ENCODE measurements around the gene C2orf81. TPM values are rescaled to one million over a fixed set of nuclear protein-coding genes. Genes with fewer than 3 reads are reported as not detected.
A peak's percentile ranks its signal among the peaks of the same experiment; 100 is the strongest.
"Not testable (repeated sequence)": the region's sequence is repeated elsewhere in the genome, so short reads cannot be mapped to it uniquely, and the experiment has no call there.

C2orf81 gene
- 0.52 TPM for total RNA-seq

- H3K4me3 ChIP-seq (ENCODE audit: low read length in 3 of 3) = peak within 1 kb of the TSS; percentile 69 to 81 (median 77)
- peaks cover 8 to 28% (median 19%) of the 10 kb centered on the region in 3 donors for H3K27me3 ChIP-seq (ENCODE audit: control insufficient read depth in 3 of 3, insufficient read depth in 3 of 3, low read length in 3 of 3)
- peak within 1 kb of the TSS; percentile 42 to 70 (median 61) for H3K9ac ChIP-seq (ENCODE audit: low read depth in 1 of 3, low read length in 3 of 3)
- no peak within 1 kb of the TSS for H3K27ac ChIP-seq (ENCODE audit: low read depth, low read length)
- peaks cover 15 to 17% (median 17%) of the 10 kb centered on the region in 3 donors for H3K4me1 ChIP-seq (ENCODE audit: control insufficient read depth in 3 of 3, insufficient read depth in 3 of 3, low read length in 3 of 3)
- no peaks in the 10 kb centered on the region for H3K9me3 ChIP-seq (ENCODE audit: control insufficient read depth in 3 of 3, low read length in 3 of 3)
- H3K36me3 ChIP-seq (ENCODE audit: control insufficient read depth in 3 of 3, insufficient read depth in 3 of 3, low read length in 3 of 3) = peaks cover 0 to 5% (median 3%) of the 10 kb centered on the region in 3 donors
Measured at GRCh38 chr2:74421221-74421870, at the start of gene C2orf81, which contains the start of gene WDR54. Gene C2orf81, minus strand, starts transcription at chr2:74421619. Its CDS starts 59 bp downstream, at chr2:74421560. Gene WDR54, plus strand, starts transcription at chr2:74421730. Its CDS starts 424 bp downstream, at chr2:74422154.

- H3K27me3 ChIP-seq (ENCODE audit: control insufficient read depth in 3 of 3, insufficient read depth in 3 of 3, low read length in 3 of 3); H3K27ac ChIP-seq (ENCODE audit: low read depth, low read length): not testable (repeated sequence)
- H3K4me3 ChIP-seq (ENCODE audit: low read length in 3 of 3) = peak overlapping the region in 1 of 3 donors; percentile 35
Measured at GRCh38 chr2:74470742-74471141, 49.3 kb upstream of the C2orf81 start.

GRCh38 chr2:74464406-74464805 lies 43.0 kb upstream of the C2orf81 start:
- H3K36me3 ChIP-seq (ENCODE audit: control insufficient read depth in 3 of 3, insufficient read depth in 3 of 3, low read length in 3 of 3) = peaks cover 17 to 22% (median 22%) of the 10 kb centered on the region in 3 donors
- no peaks in the 10 kb centered on the region for H3K9me3 ChIP-seq (ENCODE audit: control insufficient read depth in 3 of 3, low read length in 3 of 3)
- H3K27me3 ChIP-seq (ENCODE audit: control insufficient read depth in 3 of 3, insufficient read depth in 3 of 3, low read length in 3 of 3) = no peaks in the 10 kb centered on the region
- peak overlapping the region; percentile 81 to 91 (median 87) for H3K4me3 ChIP-seq (ENCODE audit: low read length in 3 of 3)
- H3K27ac ChIP-seq (ENCODE audit: low read depth, low read length) = peak overlapping the region; percentile 70
- H3K9ac ChIP-seq (ENCODE audit: low read depth in 1 of 3, low read length in 3 of 3) = peak overlapping the region; percentile 88 to 93 (median 91)
- H3K4me1 ChIP-seq (ENCODE audit: control insufficient read depth in 3 of 3, insufficient read depth in 3 of 3, low read length in 3 of 3) = peaks cover 10 to 19% (median 14%) of the 10 kb centered on the region in 3 donors

More at GRCh38 chr2:74470742-74471141, 49.3 kb upstream of the C2orf81 start:
- not testable (repeated sequence) for H3K9me3 ChIP-seq (ENCODE audit: control insufficient read depth in 3 of 3, low read length in 3 of 3); H3K9ac ChIP-seq (ENCODE audit: low read depth in 1 of 3, low read length in 3 of 3)
- Histone ChIP-seq H3K36me3 (ENCODE audit: control insufficient read depth in 3 of 3, insufficient read depth in 3 of 3, low read length in 3 of 3) (peaks cover 11 to 19% (median 15%) of the 10 kb centered on the region in 3 donors), H3K4me1 (ENCODE audit: control insufficient read depth in 3 of 3, insufficient read depth in 3 of 3, low read length in 3 of 3) (peaks cover 23 to 34% (median 31%) of the 10 kb centered on the region in 3 donors)

GRCh38 chr2:74462786-74463105 lies 41.3 kb upstream of the C2orf81 start:
- H3K9me3 ChIP-seq (ENCODE audit: control insufficient read depth in 3 of 3, low read length in 3 of 3) = no peaks in the 10 kb centered on the region
- peaks cover 17 to 22% (median 22%) of the 10 kb centered on the region in 3 donors for H3K36me3 ChIP-seq (ENCODE audit: control insufficient read depth in 3 of 3, insufficient read depth in 3 of 3, low read length in 3 of 3)
- H3K4me3 ChIP-seq (ENCODE audit: low read length in 3 of 3) = no peak overlapping the region
- H3K27me3 ChIP-seq (ENCODE audit: control insufficient read depth in 3 of 3, insufficient read depth in 3 of 3, low read length in 3 of 3) = no peaks in the 10 kb centered on the region
- H3K4me1 ChIP-seq (ENCODE audit: control insufficient read depth in 3 of 3, insufficient read depth in 3 of 3, low read length in 3 of 3) = peaks cover 15 to 30% (median 22%) of the 10 kb centered on the region in 3 donors
- no peak overlapping the region for H3K27ac ChIP-seq (ENCODE audit: low read depth, low read length)
- H3K9ac ChIP-seq (ENCODE audit: low read depth in 1 of 3, low read length in 3 of 3) = no peak overlapping the region

- peaks cover 17 to 22% (median 22%) of the 10 kb centered on the region in 3 donors for H3K36me3 ChIP-seq (ENCODE audit: control insufficient read depth in 3 of 3, insufficient read depth in 3 of 3, low read length in 3 of 3)
- H3K27ac ChIP-seq (ENCODE audit: low read depth, low read length) = no peak overlapping the region
- H3K27me3 ChIP-seq (ENCODE audit: control insufficient read depth in 3 of 3, insufficient read depth in 3 of 3, low read length in 3 of 3) = no peaks in the 10 kb centered on the region
- peaks cover 18 to 34% (median 22%) of the 10 kb centered on the region in 3 donors for H3K4me1 ChIP-seq (ENCODE audit: control insufficient read depth in 3 of 3, insufficient read depth in 3 of 3, low read length in 3 of 3)
- H3K4me3 ChIP-seq (ENCODE audit: low read length in 3 of 3) = no peak overlapping the region
- no peaks in the 10 kb centered on the region for H3K9me3 ChIP-seq (ENCODE audit: control insufficient read depth in 3 of 3, low read length in 3 of 3)
- H3K9ac ChIP-seq (ENCODE audit: low read depth in 1 of 3, low read length in 3 of 3) = no peak overlapping the region
Measured at GRCh38 chr2:74462054-74462785, 40.8 kb upstream of the C2orf81 start.

DNA sequence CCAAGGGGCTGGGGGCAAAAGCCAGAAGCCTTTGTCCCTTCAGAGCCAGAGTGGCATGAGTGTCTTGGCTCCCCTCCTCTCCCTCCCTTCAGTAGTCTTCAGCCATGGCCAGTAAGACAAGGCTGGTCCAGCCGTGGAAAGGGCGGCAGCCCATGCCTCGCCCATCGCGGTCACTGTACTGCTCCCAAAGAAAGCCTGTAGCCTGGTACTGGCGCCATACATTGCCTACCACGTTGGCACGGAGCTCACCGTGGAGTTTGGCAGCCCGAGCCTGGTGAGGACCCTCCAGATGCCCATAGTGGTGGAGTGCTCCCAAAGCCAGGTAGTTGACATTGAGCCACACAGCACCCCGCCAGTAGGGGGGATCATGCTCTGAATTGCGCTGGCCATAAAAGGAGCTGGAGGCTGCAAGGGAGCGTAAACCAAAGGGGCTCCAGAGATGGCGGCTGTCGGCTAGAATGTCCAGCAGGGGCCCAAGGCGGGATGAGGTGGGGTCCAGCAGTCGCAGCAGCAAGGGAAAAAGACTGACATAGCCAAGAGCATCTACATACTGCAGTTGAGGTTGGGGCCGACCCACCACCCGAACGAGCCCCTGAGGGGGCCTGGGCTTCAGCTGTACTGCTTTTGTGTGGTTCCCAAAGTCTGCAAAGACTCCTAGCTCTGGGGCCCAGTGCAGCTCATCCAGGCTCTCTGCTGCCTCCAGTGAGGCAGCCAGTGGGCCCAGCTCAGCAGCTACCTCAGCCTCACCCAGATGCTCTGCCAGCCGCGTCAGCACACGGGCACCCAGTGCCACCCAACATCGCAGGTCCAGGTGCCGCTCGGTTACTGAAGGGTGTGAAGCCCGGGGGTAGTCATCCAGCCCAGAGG lies 40.0 kb upstream of the C2orf81 start:
- H3K4me3 ChIP-seq (ENCODE audit: low read length in 3 of 3) = no peak overlapping the region
- H3K27ac ChIP-seq (ENCODE audit: low read depth, low read length) = no peak overlapping the region
- peaks cover 25 to 42% (median 30%) of the 10 kb centered on the region in 3 donors for H3K4me1 ChIP-seq (ENCODE audit: control insufficient read depth in 3 of 3, insufficient read depth in 3 of 3, low read length in 3 of 3)
- H3K9ac ChIP-seq (ENCODE audit: low read depth in 1 of 3, low read length in 3 of 3) = no peak overlapping the region
- H3K36me3 ChIP-seq (ENCODE audit: control insufficient read depth in 3 of 3, insufficient read depth in 3 of 3, low read length in 3 of 3) = peaks cover 20 to 23% (median 22%) of the 10 kb centered on the region in 3 donors
- no peaks in the 10 kb centered on the region for H3K27me3 ChIP-seq (ENCODE audit: control insufficient read depth in 3 of 3, insufficient read depth in 3 of 3, low read length in 3 of 3)
- no peaks in the 10 kb centered on the region for H3K9me3 ChIP-seq (ENCODE audit: control insufficient read depth in 3 of 3, low read length in 3 of 3)

DNA sequence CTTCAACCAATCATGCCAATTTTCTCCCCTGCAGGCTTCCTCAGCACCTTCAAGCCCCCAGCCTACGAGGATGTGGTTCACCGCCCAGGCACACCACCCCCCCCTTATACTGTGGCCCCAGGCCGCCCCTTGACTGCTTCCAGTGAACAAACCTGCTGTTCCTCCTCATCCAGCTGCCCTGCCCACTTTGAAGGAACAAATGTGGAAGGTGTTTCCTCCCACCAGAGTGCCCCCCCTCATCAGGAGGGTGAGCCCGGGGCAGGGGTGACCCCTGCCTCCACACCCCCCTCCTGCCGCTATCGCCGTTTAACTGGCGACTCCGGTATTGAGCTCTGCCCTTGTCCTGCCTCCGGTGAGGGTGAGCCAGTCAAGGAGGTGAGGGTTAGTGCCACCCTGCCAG lies 38.8 kb upstream of the C2orf81 start:
- Histone ChIP-seq H3K4me1 (ENCODE audit: control insufficient read depth in 3 of 3, insufficient read depth in 3 of 3, low read length in 3 of 3) (peaks cover 31 to 48% (median 36%) of the 10 kb centered on the region in 3 donors), H3K36me3 (ENCODE audit: control insufficient read depth in 3 of 3, insufficient read depth in 3 of 3, low read length in 3 of 3) (peaks cover 20 to 24% (median 22%) of the 10 kb centered on the region in 3 donors)
- not testable (repeated sequence) for H3K27me3 ChIP-seq (ENCODE audit: control insufficient read depth in 3 of 3, insufficient read depth in 3 of 3, low read length in 3 of 3); H3K27ac ChIP-seq (ENCODE audit: low read depth, low read length); H3K9ac ChIP-seq (ENCODE audit: low read depth in 1 of 3, low read length in 3 of 3); H3K9me3 ChIP-seq (ENCODE audit: control insufficient read depth in 3 of 3, low read length in 3 of 3); H3K4me3 ChIP-seq (ENCODE audit: low read length in 3 of 3)

- H3K36me3 ChIP-seq (ENCODE audit: control insufficient read depth in 3 of 3, insufficient read depth in 3 of 3, low read length in 3 of 3) = peaks cover 20 to 24% (median 22%) of the 10 kb centered on the region in 3 donors
- not testable (repeated sequence) for H3K27ac ChIP-seq (ENCODE audit: low read depth, low read length); H3K9ac ChIP-seq (ENCODE audit: low read depth in 1 of 3, low read length in 3 of 3); H3K9me3 ChIP-seq (ENCODE audit: control insufficient read depth in 3 of 3, low read length in 3 of 3); H3K27me3 ChIP-seq (ENCODE audit: control insufficient read depth in 3 of 3, insufficient read depth in 3 of 3, low read length in 3 of 3)
- H3K4me1 ChIP-seq (ENCODE audit: control insufficient read depth in 3 of 3, insufficient read depth in 3 of 3, low read length in 3 of 3) = peaks cover 32 to 48% (median 37%) of the 10 kb centered on the region in 3 donors
- peak overlapping the region in 2 of 3 donors; percentile 10 to 20 for H3K4me3 ChIP-seq (ENCODE audit: low read length in 3 of 3)
Measured at GRCh38 chr2:74459503-74460118, 38.2 kb upstream of the C2orf81 start.

DNA sequence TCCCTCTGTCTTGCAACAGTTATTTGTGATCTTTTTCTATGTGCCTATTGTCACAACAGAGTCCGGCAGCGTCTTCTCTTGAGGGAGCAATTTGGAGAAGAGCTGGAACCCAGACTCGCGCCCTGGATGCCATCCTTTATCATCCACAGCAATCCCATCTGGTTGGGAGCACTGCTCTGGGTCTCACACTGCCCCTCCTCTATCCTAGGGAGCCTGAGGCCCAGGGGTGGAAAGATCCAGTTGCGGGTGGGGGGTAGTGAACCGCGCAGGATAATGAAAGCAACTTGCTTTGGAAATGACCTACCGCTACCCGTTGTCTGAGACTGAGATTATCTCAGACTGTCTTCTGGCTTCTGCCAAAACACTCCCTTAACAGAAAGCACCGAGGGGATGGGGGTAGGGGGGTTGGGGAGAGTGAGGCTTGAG lies 37.5 kb upstream of the C2orf81 start:
- H3K36me3 ChIP-seq (ENCODE audit: control insufficient read depth in 3 of 3, insufficient read depth in 3 of 3, low read length in 3 of 3) = peaks cover 20 to 24% (median 22%) of the 10 kb centered on the region in 3 donors
- no peaks in the 10 kb centered on the region for H3K9me3 ChIP-seq (ENCODE audit: control insufficient read depth in 3 of 3, low read length in 3 of 3)
- H3K27ac ChIP-seq (ENCODE audit: low read depth, low read length) = peak overlapping the region; percentile 17
- peak overlapping the region; percentile 77 to 85 (median 78) for H3K9ac ChIP-seq (ENCODE audit: low read depth in 1 of 3, low read length in 3 of 3)
- H3K4me1 ChIP-seq (ENCODE audit: control insufficient read depth in 3 of 3, insufficient read depth in 3 of 3, low read length in 3 of 3) = peaks cover 26 to 42% (median 35%) of the 10 kb centered on the region in 3 donors
- no peaks in the 10 kb centered on the region for H3K27me3 ChIP-seq (ENCODE audit: control insufficient read depth in 3 of 3, insufficient read depth in 3 of 3, low read length in 3 of 3)
- peak overlapping the region; percentile 94 to 99 (median 97) for H3K4me3 ChIP-seq (ENCODE audit: low read length in 3 of 3)

Data from skeletal muscle tissue (tissue), 4 donors.